Nephron (organoid): ENCODE results near the gene ALPP.
A peak's percentile ranks its signal among the peaks of the same experiment; 100 is the strongest.
"Not testable (repeated sequence)": the region's sequence is repeated elsewhere in the genome, so short reads cannot be mapped to it uniquely, and the experiment has no call there.

Source experiments
- H3K27ac Mint-ChIP-seq, 3 experiments: 2 replicates each; pipeline ENCODE4 v1.8.0; 2020; ENCODE audit warnings: mixed read lengths in 3 of 3, mild to moderate bottlenecking in 2 of 3, moderate library complexity in 1 of 3
- H3K27me3 Mint-ChIP-seq: 2 replicates; pipeline ENCODE4 v1.8.0; 2021; ENCODE audit warnings: low read depth, mild to moderate bottlenecking, moderate library complexity, mixed read lengths
- H3K36me3 Mint-ChIP-seq: 2 replicates; pipeline ENCODE4 v1.8.0; 2020; ENCODE audit warnings: low read depth, mixed read lengths
- H3K4me1 Mint-ChIP-seq: 2 replicates; pipeline ENCODE4 v1.8.0; 2020; ENCODE audit warnings: mixed read lengths
- H3K4me3 Mint-ChIP-seq, 3 experiments: 2 replicates each; pipeline ENCODE4 v1.8.0; 2020; ENCODE audit warnings: mild to moderate bottlenecking in 3 of 3, mixed read lengths in 3 of 3, moderate library complexity in 2 of 3
- H3K9me3 Mint-ChIP-seq: 2 replicates; pipeline ENCODE4 v1.8.0; 2020; ENCODE audit warnings: mixed read lengths
- TF ChIP-seq, protein P1 (sequence below), 3 experiments: fragments of 200-600 bp; sonication (generic); IDR thresholded peaks; one replicate each; pipeline ENCODE4 v1.5.0; 2021; ENCODE audit warnings: antibody characterized with exemption in 3 of 3; ENCODE audit not compliant: unreplicated experiment in 3 of 3

ALPP gene

DNA sequence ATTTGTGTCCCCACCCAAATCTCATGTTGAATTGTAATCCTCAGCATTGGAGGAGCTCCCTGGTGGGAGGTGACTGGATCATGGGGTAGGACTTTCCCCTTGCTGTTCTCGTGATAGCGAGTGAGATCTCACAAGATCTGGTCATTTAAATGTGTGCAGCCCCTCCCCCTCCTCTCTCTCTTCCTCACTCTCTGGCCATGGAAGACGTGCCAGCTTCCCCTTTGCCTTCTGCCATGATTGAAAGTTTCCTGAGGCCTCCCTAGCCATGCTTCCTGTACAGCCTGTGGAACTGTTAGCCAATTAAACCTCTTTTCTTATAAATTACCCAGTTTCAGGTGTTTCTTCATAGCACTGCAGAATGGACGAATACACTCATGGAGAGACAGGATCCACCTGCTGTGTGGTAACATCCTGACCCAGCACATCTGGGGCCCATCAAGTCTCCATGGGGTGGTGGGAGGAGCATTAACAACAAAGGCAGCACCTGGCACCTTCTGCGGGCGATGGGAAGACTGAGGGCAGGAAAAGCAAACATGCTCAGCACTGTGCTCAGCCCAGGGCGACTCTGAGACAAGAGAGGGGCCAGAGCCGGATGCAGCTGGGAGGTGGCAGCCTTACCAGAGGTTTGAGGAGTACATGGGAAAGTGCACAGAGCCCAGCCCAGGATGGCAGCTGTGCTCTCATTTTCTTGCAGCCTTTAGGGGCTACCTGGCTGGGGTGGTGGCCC lies 16.2 kb upstream of the ALPP start:
- no peaks in the 10 kb centered on the region for H3K36me3 Mint-ChIP-seq
- TF ChIP-seq, protein P1, sequence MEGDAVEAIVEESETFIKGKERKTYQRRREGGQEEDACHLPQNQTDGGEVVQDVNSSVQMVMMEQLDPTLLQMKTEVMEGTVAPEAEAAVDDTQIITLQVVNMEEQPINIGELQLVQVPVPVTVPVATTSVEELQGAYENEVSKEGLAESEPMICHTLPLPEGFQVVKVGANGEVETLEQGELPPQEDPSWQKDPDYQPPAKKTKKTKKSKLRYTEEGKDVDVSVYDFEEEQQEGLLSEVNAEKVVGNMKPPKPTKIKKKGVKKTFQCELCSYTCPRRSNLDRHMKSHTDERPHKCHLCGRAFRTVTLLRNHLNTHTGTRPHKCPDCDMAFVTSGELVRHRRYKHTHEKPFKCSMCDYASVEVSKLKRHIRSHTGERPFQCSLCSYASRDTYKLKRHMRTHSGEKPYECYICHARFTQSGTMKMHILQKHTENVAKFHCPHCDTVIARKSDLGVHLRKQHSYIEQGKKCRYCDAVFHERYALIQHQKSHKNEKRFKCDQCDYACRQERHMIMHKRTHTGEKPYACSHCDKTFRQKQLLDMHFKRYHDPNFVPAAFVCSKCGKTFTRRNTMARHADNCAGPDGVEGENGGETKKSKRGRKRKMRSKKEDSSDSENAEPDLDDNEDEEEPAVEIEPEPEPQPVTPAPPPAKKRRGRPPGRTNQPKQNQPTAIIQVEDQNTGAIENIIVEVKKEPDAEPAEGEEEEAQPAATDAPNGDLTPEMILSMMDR (IDR thresholded peaks at IDR 0.05; ENCODE audit: unreplicated experiment in 3 of 3): no peak
- H3K27ac Mint-ChIP-seq: no peak overlapping the region
- H3K9me3 Mint-ChIP-seq: peaks cover 4% of the 10 kb centered on the region
- H3K4me3 Mint-ChIP-seq: no peak overlapping the region
- H3K4me1 Mint-ChIP-seq: no peaks in the 10 kb centered on the region
- no peaks in the 10 kb centered on the region for H3K27me3 Mint-ChIP-seq

DNA sequence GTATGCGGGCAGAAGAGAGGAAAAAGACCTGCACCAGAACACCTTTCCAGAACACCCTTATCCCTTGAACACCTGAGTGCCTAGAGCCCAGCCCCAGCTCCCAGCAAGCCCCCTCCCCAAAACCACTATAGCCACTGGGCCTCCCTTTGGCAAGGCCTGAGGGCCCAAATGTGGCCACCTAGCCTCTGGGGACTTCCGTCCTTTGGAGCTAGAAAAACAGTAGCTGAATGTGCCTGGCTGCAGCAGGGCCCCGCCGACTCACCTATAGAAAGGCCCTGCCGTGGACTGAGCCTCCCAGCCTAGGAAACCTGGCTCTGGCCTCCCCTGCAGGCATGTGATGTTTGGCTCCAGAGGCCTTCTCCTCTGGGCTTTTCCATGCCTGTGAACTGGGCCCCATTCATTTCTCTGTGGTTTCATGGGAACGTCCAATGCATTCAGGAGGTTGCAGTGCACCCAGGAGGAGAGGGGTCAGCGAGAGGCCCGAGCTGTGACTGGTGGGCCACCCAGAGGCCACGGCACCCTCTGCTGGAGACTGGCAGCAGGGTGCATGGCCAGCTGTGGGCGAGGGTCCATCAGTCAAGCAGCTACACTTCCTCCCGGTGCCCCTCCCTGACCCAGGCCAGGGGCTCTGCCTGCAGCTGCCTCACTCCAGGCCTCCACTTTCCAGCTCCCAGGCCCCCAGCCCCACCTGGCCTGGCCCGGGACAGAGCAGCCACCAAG lies 15.3 kb upstream of the ALPP start:
- H3K27me3 Mint-ChIP-seq, H3K4me3 Mint-ChIP-seq, H3K36me3 Mint-ChIP-seq, H3K9me3 Mint-ChIP-seq, H3K4me1 Mint-ChIP-seq, H3K27ac Mint-ChIP-seq: not testable (repeated sequence)

DNA sequence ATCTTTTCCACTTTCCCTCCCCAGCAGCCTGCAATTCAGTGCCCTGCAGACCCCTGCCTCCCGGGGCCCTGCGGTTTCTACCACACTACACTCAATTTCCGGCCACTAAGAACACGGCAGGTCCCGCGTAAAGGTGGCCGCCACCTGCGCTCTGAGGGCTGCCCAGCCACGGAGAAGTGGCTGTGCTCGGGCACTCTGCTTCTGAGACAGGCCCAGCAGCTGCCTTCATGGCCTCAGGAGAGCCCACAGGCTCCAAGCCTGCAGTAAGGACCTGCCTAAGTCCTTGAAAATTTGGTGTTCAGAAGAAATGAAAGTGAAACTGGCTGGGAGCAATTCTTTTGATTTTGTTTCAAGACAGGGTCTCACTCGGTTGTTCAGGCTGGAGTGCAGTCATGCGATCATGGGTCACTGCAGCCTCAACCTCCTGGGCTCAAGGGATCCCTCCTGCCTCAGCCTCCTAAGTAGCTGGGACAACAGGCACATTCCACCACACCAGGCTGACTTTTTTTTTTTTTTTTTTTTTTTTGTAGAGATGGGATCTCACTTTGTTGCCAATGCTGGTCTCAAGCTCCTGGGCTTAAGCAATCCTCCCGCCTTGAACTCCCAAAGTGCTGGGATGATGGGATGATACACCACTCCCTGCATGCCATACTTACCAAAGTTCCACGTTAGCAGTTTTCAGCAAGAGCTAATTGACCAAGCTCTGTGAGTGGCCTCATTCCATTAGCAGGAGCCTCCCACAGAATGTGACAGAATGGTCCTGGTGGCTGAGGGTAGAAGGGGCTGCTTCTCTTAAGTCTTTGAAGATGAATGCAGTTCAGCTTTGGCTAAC lies 14.6 kb upstream of the ALPP start:
- Mint-ChIP-seq H3K4me3 (no peak overlapping the region), H3K9me3 (peaks cover 4% of the 10 kb centered on the region)

DNA sequence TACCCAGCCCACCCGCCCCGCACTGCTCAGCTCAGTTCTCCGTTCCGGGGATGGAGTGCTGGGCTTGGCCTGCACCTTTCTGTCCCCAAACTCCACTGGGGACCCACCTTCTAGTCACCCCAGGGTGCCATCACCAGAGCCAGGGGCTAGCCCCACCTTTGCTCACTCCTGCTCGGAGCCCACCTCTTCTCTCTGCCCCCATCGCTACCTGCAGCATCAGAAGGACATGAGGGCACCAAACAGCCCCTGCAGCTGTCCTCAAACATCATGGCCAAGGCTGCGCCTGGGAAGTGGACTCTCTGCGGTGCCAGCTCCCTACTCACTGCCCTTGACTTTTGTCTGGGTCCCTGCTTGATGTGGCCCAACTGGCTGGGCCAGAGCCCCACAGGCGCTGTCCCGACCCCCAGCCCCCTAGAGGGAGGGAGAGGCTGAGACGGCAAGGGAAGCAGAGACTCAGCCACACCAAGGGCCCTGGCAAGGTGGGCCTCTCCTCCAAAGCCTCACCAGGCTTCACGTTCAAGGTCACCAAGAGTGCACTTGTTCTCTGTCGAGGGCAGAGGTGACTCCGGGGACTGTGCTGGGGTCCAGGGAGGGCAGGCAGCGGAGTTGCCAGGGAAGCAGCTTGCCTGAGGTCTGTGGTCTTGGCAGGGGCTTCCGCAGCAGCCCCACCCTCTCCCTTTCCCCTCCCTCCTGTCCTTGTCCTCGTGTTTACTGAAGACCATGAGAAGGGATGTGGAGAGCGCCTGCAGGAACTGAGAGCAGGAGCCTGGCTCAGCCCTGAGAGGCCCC lies 13.6 kb upstream of the ALPP start:
- not testable (repeated sequence) for H3K36me3 Mint-ChIP-seq, H3K4me3 Mint-ChIP-seq, H3K4me1 Mint-ChIP-seq, H3K27me3 Mint-ChIP-seq, H3K27ac Mint-ChIP-seq, H3K9me3 Mint-ChIP-seq

More for the DNA sequence above, 14.6 kb upstream of the ALPP start:
- Mint-ChIP-seq H3K27ac (no peak overlapping the region), H3K27me3 (peaks cover 1% of the 10 kb centered on the region), H3K4me1 (no peaks in the 10 kb centered on the region), H3K36me3 (no peaks in the 10 kb centered on the region)
- TF ChIP-seq, protein P1 (IDR thresholded peaks at IDR 0.05; ENCODE audit: unreplicated experiment in 3 of 3): no peak

DNA sequence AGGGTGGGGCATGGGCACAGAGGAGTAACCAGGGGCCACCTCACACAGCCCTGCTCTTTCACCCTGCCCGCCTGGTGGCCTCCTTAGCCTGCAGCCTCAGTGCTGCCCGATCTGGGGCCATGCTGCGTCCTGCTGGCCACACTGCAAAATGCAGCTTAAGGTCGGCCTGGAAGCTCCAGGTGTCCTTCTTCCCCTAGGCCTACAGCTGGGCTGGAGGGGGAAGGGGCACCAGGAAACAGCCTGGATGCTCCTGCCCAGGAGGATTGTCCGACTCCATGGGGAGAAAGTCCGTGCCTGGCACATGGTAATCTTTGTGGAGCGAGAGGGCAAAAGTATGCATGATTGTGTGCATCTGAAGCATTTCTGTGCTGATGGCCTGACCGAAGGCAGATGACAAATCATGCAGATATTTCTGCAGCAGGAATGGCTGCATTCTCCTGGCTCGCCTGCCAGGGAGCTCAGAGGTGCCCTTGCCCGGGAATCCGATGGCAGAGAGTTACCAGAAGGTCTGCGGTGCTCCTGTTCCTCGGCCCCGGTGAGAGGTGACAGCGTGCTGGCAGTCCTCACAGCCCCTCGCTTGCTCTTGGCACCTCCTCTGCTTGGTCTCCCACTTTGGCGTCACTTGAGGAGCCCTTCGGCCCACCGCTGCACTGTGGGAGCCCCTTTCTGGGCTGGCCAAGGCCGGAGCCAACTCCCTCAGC lies 12.8 kb upstream of the ALPP start:
- H3K36me3 Mint-ChIP-seq: no peaks in the 10 kb centered on the region
- H3K4me3 Mint-ChIP-seq: no peak overlapping the region
- TF ChIP-seq, protein P1 (IDR thresholded peaks at IDR 0.05; ENCODE audit: unreplicated experiment in 3 of 3): peak; percentile 24 to 51 (median 47)
- H3K4me1 Mint-ChIP-seq: no peaks in the 10 kb centered on the region
- H3K27me3 Mint-ChIP-seq: peaks cover 5% of the 10 kb centered on the region
- no peak overlapping the region for H3K27ac Mint-ChIP-seq
- peaks cover 4% of the 10 kb centered on the region for H3K9me3 Mint-ChIP-seq

DNA sequence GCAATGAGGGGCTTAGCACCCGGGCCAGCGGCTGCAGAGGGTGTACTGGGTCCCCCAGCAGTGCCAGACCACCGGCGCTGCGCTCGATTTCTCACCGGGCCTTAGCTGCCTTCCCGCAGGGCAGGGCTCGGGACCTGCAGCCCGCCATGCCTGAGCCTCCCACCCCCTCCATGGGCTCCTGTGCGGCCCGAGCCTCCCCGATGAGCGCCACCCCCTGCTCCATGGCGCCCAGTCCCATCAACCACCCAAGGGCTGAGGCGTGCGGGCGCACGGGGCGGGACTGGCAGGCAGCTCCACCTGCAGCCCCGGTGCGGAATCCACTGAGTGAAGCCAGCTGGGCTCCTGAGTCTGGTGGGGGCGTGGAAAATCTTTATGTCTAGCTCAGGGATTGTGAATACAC lies 12.1 kb upstream of the ALPP start:
- not testable (repeated sequence) for H3K4me1 Mint-ChIP-seq, H3K27ac Mint-ChIP-seq, H3K27me3 Mint-ChIP-seq, H3K4me3 Mint-ChIP-seq, H3K36me3 Mint-ChIP-seq, H3K9me3 Mint-ChIP-seq
